GM15510 (cell line): ENCODE results near the gene PAX8.
A peak's percentile ranks its signal among the peaks of the same experiment; 100 is the strongest.

Experiments
- POLR2A ChIP-seq: IDR thresholded peaks from 3 replicates; pipeline ENCODE4 v1.6.1; 2011; ENCODE audit warnings: borderline replicate concordance; ENCODE audit not compliant: insufficient read length; ENCODE audit errors: extremely low read depth

The PAX8 gene

DNA sequence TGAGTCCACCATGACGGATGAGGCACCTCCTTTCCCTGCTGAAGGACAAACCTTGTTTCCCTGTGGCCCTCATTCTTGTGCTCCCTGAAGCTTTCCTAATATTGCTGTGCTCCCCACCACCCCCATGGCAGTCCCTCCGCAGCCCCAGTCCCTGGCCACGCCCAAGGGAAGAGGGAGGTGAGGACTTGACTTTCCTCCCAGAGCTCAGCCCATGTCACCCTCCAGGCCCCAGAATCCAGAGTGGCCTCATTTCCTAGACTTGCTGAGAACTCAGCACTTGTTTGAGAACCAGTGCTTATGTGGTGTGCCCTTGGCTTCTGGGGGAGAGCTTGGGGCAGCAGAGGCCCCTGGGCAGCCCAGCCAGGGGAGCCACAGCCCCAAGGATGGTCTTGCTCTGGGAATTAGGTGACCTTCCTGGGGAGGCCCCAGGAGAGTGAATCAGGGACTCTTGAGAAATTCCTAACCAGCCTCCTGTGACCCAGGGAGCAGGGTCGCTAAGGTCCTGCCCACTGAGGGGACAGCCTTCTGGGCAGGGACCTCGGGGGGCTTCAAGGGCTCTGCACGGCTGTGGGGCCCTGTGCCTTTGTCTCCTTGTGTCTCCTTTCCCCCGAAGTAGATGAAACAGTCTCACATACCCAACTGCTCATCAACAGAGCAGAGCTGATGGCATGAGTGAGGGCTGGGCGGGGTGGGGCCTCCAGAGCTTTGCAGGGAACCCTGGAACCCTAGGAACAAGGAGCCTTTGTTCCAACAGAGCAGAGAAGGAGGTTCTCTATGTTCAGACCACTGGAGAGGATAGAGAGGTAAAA is 77.0 kb downstream of the PAX8 start:
- no peak for TF ChIP-seq POLR2A

DNA sequence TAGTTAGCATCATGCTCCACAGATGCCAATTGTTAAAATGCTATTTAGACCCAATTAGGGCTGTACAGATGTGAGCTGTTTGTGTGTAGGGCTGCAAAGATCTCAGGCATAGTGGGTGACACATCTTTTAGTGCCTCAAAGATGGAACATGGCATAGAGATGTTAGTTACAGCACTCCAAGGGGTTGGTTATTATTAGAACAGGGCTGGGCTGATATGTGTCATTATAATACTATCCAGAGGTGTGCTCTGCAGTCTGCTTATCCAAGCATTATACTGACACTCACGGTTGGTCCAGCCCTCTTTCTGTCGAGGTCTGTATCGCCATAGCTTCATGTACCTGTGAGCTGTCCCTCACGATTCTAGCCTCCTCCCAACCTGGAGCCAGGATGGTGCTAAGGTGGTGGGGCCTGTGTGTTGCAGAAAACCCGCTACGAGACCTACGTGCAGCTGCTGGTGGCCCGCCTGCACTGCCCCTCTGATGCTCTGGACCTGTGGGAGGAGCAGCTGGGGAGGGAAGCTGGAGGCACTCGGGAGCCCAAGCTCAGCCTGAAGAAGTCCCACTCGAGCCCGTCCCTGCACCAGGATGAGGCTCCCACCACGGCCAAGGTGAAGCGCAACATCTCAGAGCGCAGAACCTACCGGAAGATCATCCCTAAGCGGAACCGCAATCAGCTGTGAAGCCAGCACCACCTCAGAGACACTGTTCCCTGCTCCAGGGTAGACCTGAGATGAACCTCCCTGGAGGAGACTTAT is 77.8 kb downstream of the PAX8 start:
- no peak for TF ChIP-seq POLR2A

- no peak for TF ChIP-seq POLR2A
Observed at GRCh38 chr2:113200236-113200635, 78.5 kb downstream of the PAX8 start.

DNA sequence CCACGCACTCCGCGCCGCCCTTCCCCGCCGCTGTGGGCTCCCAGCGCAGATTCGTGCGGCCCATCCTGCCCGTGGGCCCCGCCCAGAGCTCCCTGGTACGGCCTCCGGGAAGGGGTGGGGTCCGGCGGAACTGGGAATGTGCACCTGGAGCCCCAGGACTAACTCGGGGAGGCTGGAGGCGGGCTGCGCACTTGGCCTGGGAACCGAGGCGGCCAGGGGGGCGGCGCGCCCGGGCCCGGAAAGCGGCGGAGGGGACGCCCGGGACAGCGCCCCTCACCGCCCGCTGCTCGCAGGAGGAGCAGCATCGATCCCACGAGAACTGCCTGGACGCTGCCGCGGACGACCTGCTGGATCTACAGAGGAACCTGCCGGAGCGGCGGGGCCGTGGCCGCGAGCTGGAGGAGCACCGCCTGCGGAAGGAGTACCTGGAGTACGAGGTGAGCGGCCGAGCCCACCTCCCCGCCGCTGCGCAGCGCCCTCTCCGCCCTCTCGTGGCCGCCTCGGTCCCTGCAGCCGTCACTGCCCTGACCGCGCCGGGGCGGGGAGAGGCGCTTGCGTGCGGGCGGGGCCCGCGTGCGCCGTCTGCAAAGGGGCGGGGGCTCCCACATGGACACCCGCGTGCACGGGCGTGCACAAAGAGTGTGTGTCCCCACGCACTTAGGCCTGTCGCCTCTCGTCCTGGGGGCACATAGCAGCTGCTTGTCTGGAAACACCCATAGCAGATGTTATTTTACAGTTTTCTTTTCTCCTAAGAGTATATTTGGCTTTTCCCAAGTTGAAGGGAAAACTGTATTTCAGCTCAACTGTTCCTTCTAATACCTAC is 79.7 kb downstream of the PAX8 start:
- TF ChIP-seq POLR2A = peak; percentile 9

- TF ChIP-seq POLR2A = no peak
Observed at GRCh38 chr2:113198048-113198789, 80.5 kb downstream of the PAX8 start.

DNA sequence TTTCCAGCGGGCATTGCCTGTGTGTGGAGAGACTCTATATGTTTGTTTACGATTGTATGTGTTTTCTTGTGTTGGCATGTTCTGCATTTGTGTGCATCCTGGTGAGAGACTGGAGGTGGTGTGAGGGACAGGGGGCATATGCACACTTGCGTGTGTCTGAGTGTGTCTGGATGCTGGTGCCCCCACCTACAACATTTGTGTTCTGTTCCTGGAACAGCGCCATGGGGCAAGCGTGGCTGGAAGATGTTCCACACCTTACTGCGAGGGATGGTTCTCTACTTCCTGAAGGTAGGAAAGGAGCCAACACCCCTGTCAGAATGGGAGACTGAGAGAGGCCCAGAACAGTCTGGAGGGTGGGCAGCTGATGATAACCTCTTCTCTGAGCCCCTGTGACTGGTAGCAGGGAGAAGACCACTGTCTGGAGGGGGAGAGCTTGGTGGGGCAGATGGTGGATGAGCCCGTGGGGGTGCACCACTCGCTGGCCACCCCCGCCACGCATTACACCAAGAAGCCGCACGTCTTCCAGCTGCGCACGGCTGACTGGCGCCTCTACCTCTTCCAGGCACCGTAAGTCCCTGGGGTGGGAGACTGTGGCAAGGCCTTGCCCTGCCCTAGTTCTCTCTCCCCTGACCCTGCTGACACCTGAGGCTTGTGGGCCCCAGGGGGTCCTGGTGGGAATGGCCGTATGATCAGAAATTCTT is 81.2 kb downstream of the PAX8 start:
- TF ChIP-seq POLR2A = no peak

DNA sequence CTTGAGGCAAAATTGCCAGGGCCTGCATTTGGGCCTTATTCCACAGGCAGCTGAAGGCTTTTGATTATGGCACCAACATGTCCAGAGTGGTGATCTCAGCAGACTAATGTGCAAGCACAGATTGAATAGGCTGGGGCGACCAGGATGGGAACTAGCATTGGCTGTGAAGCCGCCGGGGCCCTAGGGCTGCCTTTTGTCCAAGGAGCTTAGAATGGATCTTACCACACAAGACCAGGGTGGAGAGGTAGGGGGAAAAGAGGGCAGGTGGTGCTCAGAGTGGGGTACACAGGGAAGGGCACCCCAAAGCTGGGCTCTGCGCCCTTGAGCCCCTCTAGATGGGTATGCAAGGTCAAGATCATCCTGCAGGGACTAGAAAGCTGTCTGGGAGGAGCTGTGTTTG is 81.9 kb downstream of the PAX8 start:
- TF ChIP-seq POLR2A = no peak

DNA sequence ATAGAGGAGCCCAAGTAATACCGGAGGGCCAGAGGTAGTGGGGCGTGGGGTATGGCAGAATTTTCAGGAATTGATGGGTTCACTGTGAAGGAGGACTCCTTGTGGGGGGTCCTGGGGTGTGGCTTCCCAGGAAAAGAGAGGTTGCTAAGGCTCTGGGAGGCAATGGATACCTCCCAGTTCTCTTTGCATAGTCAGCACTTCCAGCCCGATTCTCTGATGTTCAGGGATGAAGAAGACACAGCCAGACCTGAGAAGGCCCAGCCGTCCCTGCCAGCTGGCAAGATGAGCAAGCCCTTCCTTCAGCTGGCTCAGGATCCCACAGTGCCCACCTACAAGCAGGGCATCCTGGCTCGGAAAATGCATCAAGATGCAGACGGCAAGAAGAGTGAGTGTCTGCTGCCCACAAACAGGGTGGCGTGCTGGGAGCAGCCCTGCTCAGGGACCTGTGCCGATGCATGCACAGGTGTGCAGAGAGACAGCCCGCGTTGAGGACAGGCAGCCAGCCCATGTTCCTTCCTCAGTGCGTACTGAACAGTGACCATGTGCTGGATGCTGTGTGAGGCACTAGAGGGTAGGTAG is 82.7 kb downstream of the PAX8 start:
- no peak for TF ChIP-seq POLR2A

DNA sequence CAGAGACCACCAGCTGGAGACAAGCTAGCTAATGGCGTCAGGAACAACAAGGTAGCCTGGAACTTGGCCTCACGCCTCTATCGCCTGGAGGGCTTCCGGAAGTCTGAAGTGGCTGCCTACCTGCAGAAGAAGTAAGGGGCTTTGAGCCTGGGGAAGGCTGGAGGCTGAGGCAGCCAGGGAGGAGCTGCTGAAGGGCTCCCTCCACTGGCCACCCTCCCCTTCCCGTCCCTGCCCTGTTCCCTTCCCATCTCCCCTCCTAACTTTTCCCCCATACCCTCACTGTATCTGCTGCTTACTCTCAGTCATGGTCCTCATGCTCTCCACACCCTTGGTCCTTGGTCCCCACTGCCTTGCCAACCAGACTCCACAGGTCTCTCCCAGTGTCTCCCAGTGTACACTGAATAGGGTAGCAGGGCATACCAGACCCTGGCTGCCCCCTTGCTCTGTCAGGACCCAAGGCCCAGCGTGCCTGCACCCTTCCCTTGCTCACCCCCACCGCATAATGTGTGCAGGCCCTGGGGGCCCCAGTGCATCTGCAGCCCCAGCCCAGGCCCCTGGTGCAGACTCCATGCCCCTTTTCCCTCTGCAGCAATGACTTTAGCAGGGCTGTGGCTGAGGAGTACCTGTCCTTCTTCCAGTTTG is 86.1 kb downstream of the PAX8 start:
- no peak for TF ChIP-seq POLR2A

- no peak for TF ChIP-seq POLR2A
Observed at GRCh38 chr2:113190871-113191270, 87.8 kb downstream of the PAX8 start.

- TF ChIP-seq POLR2A = no peak
Observed at GRCh38 chr2:113187771-113188170, 91.0 kb downstream of the PAX8 start.

DNA sequence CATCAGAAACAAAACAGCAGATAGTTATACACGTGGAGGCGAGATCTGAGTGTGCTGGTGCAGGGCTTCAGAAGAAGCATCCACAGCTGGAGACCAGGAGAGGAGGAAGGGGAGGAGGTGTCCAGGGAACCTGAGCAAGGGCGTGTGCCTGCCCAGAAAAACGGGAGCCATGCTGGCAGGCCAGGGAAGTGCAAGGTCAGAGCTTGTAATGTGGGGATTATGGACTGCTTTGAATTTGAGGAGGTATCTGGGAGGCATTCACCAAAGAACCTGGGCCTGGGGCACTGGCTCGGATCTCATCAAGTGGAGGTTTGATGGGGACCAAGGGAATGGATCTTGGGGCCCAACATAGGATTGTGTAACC is 92.3 kb downstream of the PAX8 start:
- no peak for TF ChIP-seq POLR2A
